ENCODE results near the gene WDR1. TPM values are rescaled to one million over a fixed set of nuclear protein-coding genes. Genes with fewer than 3 reads are reported as not detected.

The WDR1 gene
- total and polyA plus RNA-seq, 3 donors from 2014 or later, result 165 to 295 (median 168) TPM

DNA sequence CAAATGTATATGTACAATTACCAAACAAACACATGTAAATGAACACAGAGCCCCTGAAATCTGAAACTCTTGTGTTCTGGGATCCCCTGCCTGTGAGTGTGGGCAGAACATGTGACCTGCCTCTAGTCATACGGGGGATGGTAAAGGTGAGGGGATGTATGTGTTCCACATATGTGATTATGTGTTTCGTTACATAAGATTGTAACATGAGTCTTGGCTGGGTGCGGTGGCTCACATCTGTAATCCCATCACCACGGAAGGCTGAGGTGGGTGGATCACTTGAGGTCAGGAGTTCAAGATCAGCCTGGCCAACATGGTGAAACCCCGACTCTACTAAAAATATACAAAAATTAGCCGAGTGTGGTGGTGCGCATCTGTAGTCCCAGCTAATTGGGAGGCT lies 58.2 kb downstream of the WDR1 start:
- DNase-seq, result no peak
- no peak overlapping the region for H3K27ac ChIP-seq
- WGBS, 2 donors, result 86 to 95% methylated on average over 7 of the region's 7 CpGs
- TF ChIP-seq POLR2A (IDR thresholded peaks at IDR 0.05), result no peak
- TF ChIP-seq, protein P1, sequence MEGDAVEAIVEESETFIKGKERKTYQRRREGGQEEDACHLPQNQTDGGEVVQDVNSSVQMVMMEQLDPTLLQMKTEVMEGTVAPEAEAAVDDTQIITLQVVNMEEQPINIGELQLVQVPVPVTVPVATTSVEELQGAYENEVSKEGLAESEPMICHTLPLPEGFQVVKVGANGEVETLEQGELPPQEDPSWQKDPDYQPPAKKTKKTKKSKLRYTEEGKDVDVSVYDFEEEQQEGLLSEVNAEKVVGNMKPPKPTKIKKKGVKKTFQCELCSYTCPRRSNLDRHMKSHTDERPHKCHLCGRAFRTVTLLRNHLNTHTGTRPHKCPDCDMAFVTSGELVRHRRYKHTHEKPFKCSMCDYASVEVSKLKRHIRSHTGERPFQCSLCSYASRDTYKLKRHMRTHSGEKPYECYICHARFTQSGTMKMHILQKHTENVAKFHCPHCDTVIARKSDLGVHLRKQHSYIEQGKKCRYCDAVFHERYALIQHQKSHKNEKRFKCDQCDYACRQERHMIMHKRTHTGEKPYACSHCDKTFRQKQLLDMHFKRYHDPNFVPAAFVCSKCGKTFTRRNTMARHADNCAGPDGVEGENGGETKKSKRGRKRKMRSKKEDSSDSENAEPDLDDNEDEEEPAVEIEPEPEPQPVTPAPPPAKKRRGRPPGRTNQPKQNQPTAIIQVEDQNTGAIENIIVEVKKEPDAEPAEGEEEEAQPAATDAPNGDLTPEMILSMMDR (IDR thresholded peaks at IDR 0.05), result no peak
- no peaks in the 10 kb centered on the region for H3K27me3 ChIP-seq
- no peak overlapping the region for H3K4me3 ChIP-seq
- intact Hi-C loops (cut with DNase I; ENCODE audit: low total_unique reads), result no loop called here
- no peaks in the 10 kb centered on the region for H3K9me3 ChIP-seq
- no peaks in the 10 kb centered on the region for H3K4me1 ChIP-seq
- no peaks in the 10 kb centered on the region for H3K36me3 ChIP-seq (ENCODE audit: low read depth, missing control alignments)

DNA sequence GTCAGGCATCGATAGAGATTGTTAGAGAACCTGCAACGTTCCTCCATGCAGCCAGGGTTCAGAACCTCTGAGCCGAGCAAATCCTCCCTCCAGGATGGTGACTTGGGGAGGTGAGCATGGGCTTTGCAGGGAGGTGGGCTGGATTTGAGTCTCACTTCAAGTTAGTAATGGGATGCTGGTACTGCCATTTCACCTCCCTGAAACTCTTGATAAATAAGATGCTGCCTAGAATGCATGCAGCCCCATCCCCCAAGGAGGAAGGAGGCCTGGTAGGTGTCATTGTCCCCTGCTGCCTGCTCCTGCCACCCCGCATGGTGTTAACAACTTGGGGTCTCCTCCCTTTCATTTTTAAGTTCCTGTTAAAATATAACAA lies 59.6 kb downstream of the WDR1 start:
- no peak for DNase-seq

DNA sequence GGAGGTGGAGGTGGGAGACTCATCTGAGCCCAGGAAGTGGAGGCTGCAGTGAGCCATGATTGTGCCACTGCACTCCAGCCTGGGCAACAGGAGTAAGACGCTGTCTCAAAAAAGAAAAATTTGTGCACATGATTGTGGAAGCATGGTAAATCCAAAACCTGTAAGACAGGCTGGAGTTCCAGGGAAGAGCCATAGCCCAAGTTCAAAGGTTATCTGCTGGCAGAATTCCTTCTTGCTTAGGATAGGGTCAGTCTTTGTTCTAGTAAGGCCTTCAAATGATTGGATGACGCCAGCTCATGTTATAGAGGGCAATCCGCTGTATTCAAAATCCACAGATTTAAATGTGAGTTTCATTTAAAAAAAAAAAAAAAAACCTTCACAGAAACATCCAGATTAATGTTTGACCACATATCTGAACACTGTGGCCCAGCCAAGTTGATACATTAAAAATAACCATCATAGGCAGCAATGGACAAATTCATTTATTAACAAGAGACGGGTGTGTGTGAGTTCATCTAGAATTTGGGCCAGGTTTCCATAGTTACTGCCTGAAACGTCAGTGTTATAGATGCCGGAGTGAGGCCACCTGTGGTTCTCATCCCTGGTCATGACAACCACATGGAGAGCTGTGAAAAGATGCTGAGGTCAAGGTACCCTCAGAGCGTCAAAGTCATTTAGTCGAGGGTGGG lies 60.1 kb downstream of the WDR1 start:
- Histone ChIP-seq H3K4me1 (no peaks in the 10 kb centered on the region), H3K4me3 (no peak overlapping the region), H3K27ac (no peak overlapping the region), H3K9me3 (no peaks in the 10 kb centered on the region), H3K36me3 (ENCODE audit: low read depth, missing control alignments) (no peaks in the 10 kb centered on the region), H3K27me3 (no peaks in the 10 kb centered on the region)
- 74 to 84% methylated on average over 7 to 8 of the region's 8 CpGs for WGBS, 2 donors
- DNase-seq, result no peak
- TF ChIP-seq, protein P1 (IDR thresholded peaks at IDR 0.05), result no peak
- TF ChIP-seq POLR2A (IDR thresholded peaks at IDR 0.05), result no peak
- intact Hi-C loops (cut with DNase I; ENCODE audit: low total_unique reads), result no loop called here

More for the DNA sequence above, 59.6 kb downstream of the WDR1 start:
- no peaks in the 10 kb centered on the region for H3K36me3 ChIP-seq (ENCODE audit: low read depth, missing control alignments)
- H3K27ac ChIP-seq, result no peak overlapping the region
- no peak overlapping the region for H3K4me3 ChIP-seq
- TF ChIP-seq, protein P1 (IDR thresholded peaks at IDR 0.05), result no peak
- TF ChIP-seq POLR2A (IDR thresholded peaks at IDR 0.05), result no peak
- no peaks in the 10 kb centered on the region for H3K4me1 ChIP-seq
- H3K9me3 ChIP-seq, result no peaks in the 10 kb centered on the region
- intact Hi-C loops (cut with DNase I; ENCODE audit: low total_unique reads), result no loop called here
- no peaks in the 10 kb centered on the region for H3K27me3 ChIP-seq
- WGBS, 2 donors, result 86 to 96% methylated on average over 4 of the region's 4 CpGs

DNA sequence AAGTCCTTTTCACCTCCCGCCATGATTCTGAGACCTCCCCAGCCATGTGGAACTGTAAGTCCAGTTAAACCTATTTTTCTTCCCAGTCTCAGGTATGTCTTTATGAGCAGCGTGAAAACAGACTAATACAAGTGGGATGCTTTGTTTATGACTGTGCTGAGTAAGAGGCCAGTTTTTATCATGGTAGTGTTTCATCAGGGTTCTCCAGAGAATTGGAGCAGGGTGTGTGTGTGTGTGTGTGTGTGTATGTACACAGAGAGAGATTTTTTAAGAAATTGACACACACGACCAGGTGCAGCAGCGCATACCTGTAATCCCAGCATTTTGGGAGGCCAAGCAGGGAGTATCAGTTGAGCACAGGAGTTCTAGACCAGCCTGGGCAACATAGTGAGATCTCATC lies 60.7 kb downstream of the WDR1 start:
- DNase-seq, result no peak
- TF ChIP-seq, protein P1 (IDR thresholded peaks at IDR 0.05), result no peak
- TF ChIP-seq POLR2A (IDR thresholded peaks at IDR 0.05), result no peak
- no peaks in the 10 kb centered on the region for H3K36me3 ChIP-seq (ENCODE audit: low read depth, missing control alignments)
- 87 to 96% methylated on average over 4 of the region's 4 CpGs for whole genome bisulfite sequencing, 2 donors
- no peaks in the 10 kb centered on the region for H3K4me1 ChIP-seq
- no peaks in the 10 kb centered on the region for H3K9me3 ChIP-seq
- intact Hi-C loops (cut with DNase I; ENCODE audit: low total_unique reads), result no loop called here
- no peaks in the 10 kb centered on the region for H3K27me3 ChIP-seq
- H3K27ac ChIP-seq, result no peak overlapping the region
- no peak overlapping the region for H3K4me3 ChIP-seq

DNA sequence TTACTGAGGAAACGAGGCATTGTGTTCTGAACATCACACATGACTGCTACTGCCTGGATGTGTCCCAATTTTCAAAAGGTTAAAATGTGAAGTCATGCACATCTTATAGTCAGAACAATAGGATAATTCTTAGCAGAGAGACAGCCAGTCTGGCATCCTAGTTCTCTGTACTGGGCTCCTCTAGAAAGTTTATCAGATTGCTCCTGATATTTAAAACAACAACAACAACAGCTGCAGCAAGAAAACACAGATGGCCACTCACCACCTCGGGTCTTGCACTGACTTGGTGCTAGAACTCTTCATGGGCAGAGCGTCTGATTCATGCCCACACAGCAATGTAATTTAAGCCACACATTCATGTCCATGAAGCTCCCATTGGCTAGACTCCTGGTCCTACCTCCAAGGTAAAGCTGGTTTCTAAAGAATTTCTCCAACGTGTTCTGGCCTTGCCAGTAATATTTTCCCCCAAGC lies 62.0 kb downstream of the WDR1 start:
- Histone ChIP-seq H3K27me3 (no peaks in the 10 kb centered on the region), H3K27ac (no peak overlapping the region), H3K36me3 (ENCODE audit: low read depth, missing control alignments) (no peaks in the 10 kb centered on the region), H3K4me3 (no peak overlapping the region), H3K4me1 (no peaks in the 10 kb centered on the region), H3K9me3 (no peaks in the 10 kb centered on the region)
- intact Hi-C loops (cut with DNase I; ENCODE audit: low total_unique reads), result no loop called here
- TF ChIP-seq POLR2A (IDR thresholded peaks at IDR 0.05), result no peak
- TF ChIP-seq, protein P1 (IDR thresholded peaks at IDR 0.05), result no peak
- DNase-seq, result no peak
- WGBS, 2 donors, result 48 to 58% methylated on average over 4 of the region's 4 CpGs

Data from testis (tissue), 3 donors.